ENCODE data around the gene PPARG. TPM values are rescaled to one million over a fixed set of nuclear protein-coding genes. Genes with fewer than 3 reads are reported as not detected.

Gene PPARG
- total RNA-seq, 2 donors from 2014 or later, result 40.1 to 57.2 TPM

DNA sequence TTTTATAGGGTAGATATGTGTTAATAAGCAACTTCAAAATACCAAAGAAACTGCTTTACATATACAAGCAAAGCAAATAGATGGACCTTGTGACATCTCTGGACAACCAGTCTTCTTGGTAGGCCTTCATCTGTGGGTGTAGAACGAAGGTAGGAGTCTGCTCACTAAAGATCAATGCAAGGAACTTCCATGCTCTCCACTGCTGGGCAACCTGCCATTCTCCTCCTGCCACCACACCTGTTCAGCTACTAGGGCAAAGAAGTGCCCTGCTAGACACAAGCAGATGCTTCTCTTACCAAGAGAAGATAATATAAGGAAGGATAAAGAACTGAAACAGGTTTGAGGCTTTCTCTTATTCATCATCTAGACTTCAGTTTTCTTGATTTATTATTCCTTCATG, 12.6 kb downstream of the PPARG start:
- intact Hi-C loops (cut with DNase I), result no loop called here
- ATAC-seq (no peak), DNase-seq (no peak)

GRCh38 chr3:12302564-12302963, 13.7 kb downstream of the PPARG start:
- ATAC-seq, result no peak
- DNase-seq, result no peak
- intact Hi-C loops (cut with DNase I), result no loop called here

GRCh38 chr3:12303534-12303933, 14.7 kb downstream of the PPARG start:
- no peak for ATAC-seq
- intact Hi-C loops (cut with DNase I), result no loop called here
- DNase-seq, result no peak

DNA sequence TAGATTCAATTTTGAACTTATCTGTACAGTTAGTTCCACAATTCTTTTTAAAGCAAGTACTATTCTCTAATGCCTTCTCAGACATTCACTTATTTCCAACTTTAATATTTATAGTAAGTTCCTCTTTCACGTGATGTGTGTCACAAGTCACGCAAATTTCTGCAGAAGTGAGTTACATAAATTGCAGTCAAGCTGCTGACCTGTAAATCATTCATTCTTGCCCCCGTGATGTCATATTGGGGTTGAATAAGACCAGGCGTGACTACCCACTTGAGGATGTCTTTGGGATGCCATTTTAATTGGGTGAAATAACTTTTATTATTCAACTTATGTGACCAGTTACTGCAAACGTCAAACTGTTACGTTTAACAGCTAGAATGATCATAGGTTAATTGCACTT, 15.1 kb downstream of the PPARG start:
- intact Hi-C loops (cut with DNase I), result no loop called here
- ATAC-seq (no peak), DNase-seq (no peak)

DNA sequence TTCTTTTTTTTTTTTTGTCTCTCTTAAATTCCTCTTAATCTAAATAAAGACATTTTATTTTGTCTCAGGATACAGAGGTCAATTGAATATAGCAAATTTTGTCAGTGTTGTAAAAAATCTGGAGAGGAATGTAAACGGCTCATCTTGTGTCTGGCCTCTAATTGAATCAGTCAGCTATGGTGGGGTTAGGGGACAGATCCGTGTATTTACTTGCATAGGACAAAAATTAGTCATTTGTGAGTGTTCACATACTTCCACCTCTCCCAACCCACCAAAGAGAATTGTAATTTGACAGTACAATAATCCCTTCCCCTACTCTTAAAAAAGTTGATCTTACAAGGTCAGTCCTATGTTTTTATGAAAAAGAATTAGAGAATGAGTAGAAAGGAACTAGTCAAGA, 18.3 kb downstream of the PPARG start:
- intact Hi-C loops (cut with DNase I), result no loop called here
- ATAC-seq (no peak), DNase-seq (no peak)

GRCh38 chr3:12308517-12308916, 19.6 kb downstream of the PPARG start:
- intact Hi-C loops (cut with DNase I), result no loop called here
- no peak for DNase-seq
- ATAC-seq, result no peak

DNA sequence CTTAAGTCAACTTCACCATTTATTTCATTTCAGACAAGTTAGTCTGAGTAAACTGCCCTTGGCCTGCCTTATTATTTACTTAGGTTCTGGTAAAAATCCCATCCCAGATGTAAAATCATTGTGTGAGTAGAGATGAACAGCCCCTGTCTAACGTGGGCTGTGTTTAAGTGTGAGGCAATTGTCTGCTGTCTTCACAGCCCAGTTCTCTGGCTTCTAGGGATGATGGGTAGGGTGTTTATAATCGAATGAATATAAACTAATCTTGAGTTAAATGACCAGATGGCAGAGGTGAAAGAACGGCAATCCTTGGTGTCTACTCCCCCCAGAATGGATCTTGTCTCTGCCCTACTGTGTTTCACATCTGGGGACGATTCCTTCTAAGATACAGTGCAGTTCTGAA, 20.8 kb downstream of the PPARG start:
- DNase-seq (no peak), ATAC-seq (no peak)
- intact Hi-C loops (cut with DNase I), result no loop called here

GRCh38 chr3:12312010-12312409, 23.1 kb downstream of the PPARG start:
- intact Hi-C loops (cut with DNase I), result no loop called here
- DNase-seq, result no peak
- ATAC-seq, result no peak

- ATAC-seq (no peak), DNase-seq (no peak)
- intact Hi-C loops (cut with DNase I), result no loop called here
Measured at GRCh38 chr3:12313519-12313918, 24.6 kb downstream of the PPARG start.

GRCh38 chr3:12316253-12316652, 27.4 kb downstream of the PPARG start:
- ATAC-seq (no peak), DNase-seq (no peak)
- intact Hi-C loops (cut with DNase I), result no loop called here

- ATAC-seq (no peak), DNase-seq (no peak)
- intact Hi-C loops (cut with DNase I), result no loop called here
Measured at GRCh38 chr3:12316729-12317351, 28.0 kb downstream of the PPARG start.

- ATAC-seq, result peak in 1 of 2 donors; percentile 41
- DNase-seq, result no peak
- intact Hi-C loops (cut with DNase I), result no loop called here
Measured at GRCh38 chr3:12317914-12318313, 29.0 kb downstream of the PPARG start.

GRCh38 chr3:12318758-12319621, 30.1 kb downstream of the PPARG start:
- intact Hi-C loops (cut with DNase I), result no loop called here
- ATAC-seq (peak in 1 of 2 donors; percentile 38), DNase-seq (no peak)

DNA sequence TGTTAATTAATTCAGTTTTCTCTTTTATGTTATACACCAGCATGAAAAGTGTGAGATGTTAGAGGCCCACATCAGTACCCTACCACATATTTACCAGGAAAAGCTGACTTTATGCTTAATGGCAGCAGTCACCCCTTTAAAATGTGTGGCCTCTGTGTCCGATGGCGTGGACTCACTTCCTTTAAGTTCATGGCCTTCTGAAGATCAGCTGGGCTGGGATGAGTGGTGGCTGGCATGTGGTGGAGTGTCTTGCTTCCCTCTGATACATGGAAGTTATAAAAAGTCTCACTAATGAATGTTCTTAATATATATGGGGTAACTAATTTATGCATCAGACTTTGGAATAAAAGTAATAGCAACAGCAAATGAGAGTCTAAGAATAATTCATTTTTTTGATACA, 32.1 kb downstream of the PPARG start:
- DNase-seq, result no peak
- no peak for ATAC-seq
- intact Hi-C loops (cut with DNase I), result no loop called here

DNA sequence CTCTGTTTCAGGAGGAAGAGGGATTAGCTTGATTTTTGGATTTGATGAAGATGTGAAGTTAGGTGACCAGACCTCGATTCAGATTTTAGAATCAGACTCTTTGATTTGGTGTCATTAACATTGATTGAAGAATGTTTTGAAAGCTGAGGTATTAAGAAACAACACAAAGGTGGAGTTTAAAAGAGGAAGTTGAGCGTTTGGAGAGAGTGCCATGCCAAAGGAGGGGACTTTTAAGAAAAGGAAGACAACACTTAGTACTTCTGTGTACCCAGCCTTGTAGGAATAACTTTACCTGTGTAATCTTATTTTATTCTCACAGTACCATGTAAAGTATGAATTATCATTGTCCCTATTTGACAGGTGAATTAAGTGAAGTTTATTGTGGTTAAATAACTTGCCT, 34.4 kb downstream of the PPARG start:
- intact Hi-C loops (cut with DNase I), result no loop called here
- ATAC-seq (no peak), DNase-seq (no peak)

- DNase-seq, result no peak
- no peak for ATAC-seq
- intact Hi-C loops (cut with DNase I), result no loop called here
Measured at GRCh38 chr3:12325586-12326515, 37.0 kb downstream of the PPARG start.

DNA sequence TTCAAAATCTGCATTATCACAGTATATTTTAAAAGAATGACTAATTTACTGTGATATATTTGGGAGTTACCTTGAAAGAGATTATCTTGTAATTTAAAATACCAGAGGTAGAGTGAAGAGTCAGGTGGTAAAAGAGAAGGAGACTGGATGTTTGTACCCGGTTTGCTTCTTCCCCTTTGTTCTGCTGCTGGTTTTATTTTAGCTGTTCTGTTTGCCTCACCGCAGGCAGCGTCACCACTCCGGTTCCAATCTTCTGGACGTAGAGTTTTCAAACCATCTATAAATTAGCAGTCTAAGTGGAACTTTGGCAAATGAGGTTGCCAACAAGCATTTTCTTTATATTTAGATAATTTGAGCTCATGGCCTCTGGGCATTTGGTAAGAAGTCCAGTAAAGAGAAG, 38.2 kb downstream of the PPARG start:
- intact Hi-C loops (cut with DNase I), result no loop called here

GRCh38 chr3:12328132-12328836, 39.4 kb downstream of the PPARG start:
- DNase-seq, result no peak
- peak in 1 of 2 donors; percentile 22 for ATAC-seq
- intact Hi-C loops (cut with DNase I), result no loop called here

More for the DNA sequence above, 38.2 kb downstream of the PPARG start:
- DNase-seq, result no peak
- no peak for ATAC-seq

DNA sequence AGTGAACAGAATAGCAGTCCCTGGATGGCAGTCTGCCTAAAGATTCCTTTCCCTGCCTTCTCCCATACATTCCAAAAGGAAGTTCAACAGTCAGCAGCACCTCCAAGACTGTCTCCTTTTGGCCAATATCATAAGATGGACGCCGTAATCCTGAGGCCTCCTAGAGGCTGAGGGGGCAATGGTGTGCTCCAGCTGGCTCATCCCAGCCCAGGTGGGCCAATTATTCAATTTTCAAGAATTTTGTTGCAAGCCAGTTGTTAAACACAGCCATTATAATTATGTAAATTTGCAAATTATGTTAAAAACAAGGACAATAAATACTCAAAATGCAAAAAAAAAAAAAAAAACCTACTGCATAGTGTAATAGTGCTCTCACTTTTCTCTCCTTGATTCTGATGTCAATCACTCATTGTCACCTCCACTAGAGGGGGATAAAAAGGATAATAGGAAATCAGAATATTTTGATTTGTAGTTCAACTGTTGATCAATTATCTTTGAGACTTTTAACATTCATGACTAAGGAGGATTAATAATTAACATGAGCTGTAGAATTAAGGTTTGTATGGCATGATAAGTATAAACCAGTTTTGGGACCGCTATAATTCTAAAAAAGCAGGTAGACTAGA, 40.1 kb downstream of the PPARG start:
- no peak for ATAC-seq
- no peak for DNase-seq
- intact Hi-C loops (cut with DNase I), result no loop called here

All from left cardiac atrium (tissue), 4 donors.